Breast epithelium (tissue), 3 donors: ENCODE data around the gene SNRPB.

Experiments
- CTCF ChIP-seq, 3 donors: fragments of 450-650 bp; IDR thresholded peaks; one replicate each; pipeline ENCODE4 v1.5.1; 2016 to 2017; ENCODE audit warnings: antibody characterized with exemption in 3 of 3, mild to moderate bottlenecking in 3 of 3, moderate library complexity in 3 of 3
- POLR2A ChIP-seq: fragments of 450-650 bp; IDR thresholded peaks from one replicate; pipeline ENCODE4 v1.6.1; 2016; ENCODE audit warnings: antibody characterized with exemption, mild to moderate bottlenecking, moderate library complexity
- POLR2AphosphoS5 ChIP-seq, 3 donors: sonication (generic); formaldehyde crosslinking; IDR thresholded peaks; one replicate each; pipeline ENCODE4 v1.6.1; 2017; ENCODE audit warnings: antibody characterized with exemption in 3 of 3

DNA sequence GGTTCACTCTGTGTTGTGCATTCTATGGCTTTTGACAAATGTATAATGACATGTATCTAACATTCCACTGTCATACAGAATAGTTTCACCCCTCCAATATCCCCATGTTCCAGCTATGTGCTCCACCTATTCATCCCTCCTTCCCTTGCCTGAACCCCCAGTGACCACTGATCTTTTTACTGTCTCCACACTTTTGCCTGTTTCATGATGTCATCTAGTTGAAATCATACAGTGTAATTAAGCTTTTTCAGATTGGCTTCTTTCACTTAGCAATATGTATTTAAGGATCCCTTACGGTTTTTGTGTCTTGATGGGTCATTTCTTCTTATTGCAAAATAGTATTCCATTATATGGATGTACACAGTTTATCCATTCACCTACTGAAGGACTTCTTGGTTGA, 50.1 kb downstream of the SNRPB start:
- TF ChIP-seq CTCF (IDR thresholded peaks at IDR 0.05), result no peak
- TF ChIP-seq POLR2A, result no peak
- no peak for TF ChIP-seq POLR2AphosphoS5 (IDR thresholded peaks at IDR 0.05)
